Measurements from ENCODE around the gene BMP8B. TPM values are rescaled to one million over a fixed set of nuclear protein-coding genes. Genes with fewer than 3 reads are reported as not detected.

Gene BMP8B
- polyA plus RNA-seq, 1 of the 3 experiments (the other 2 are of a cell fraction): 0.07 TPM

- Histone ChIP-seq H3K4me3 (ENCODE audit: low read depth in 2 of 2, low read length in 1 of 2) (no peak overlapping the region), H3K79me2 (ENCODE audit: insufficient read depth) (no peaks in the 10 kb centered on the region), H3K9me2 (no peaks in the 10 kb centered on the region), H3K9ac (no peak overlapping the region), H2AFZ (ENCODE audit: low read depth) (no peak overlapping the region), H3F3A (replicated peaks; ENCODE audit: insufficient read depth) (peaks cover 4% of the 10 kb centered on the region), H3K36me3 (replicated peaks in 1 of 2; ENCODE audit: control insufficient read depth in 1 of 2, insufficient read depth in 2 of 2, low read length in 1 of 2) (peaks cover 21 to 38% of the 10 kb centered on the region in 2 experiments), H3K27me3 (ENCODE audit: insufficient read depth) (no peaks in the 10 kb centered on the region), H3K4me2 (no peak overlapping the region), H3K4me1 (ENCODE audit: control insufficient read depth in 1 of 2, insufficient read depth in 2 of 2, low read depth in 1 of 2, low read length in 1 of 2) (no peaks in the 10 kb centered on the region; a peak in 1 of 4 replicates), H4K20me1 (ENCODE audit: insufficient read depth) (no peaks in the 10 kb centered on the region), H3K9me3 (no peaks in the 10 kb centered on the region), H3K27ac (ENCODE audit: low read depth in 2 of 2, low read length in 1 of 2) (no peak overlapping the region; a peak in 1 of 4 replicates)
- ChIA-PET CTCF (no interaction called here), POLR2A (no interaction called here)
- WGBS (ENCODE audit: low lambda C conversion rate): 98% methylated on average over 8 of the region's 16 CpGs
- no peak for TF ChIP-seq SMC3 (IDR thresholded peaks at IDR 0.05; ENCODE audit: low read depth, low read length)
- no peak for TF ChIP-seq YY1 (IDR thresholded peaks at IDR 0.05; ENCODE audit: low read depth)
- no peak for TF ChIP-seq CTCF (IDR thresholded peaks at IDR 0.05)
- no peak for TF ChIP-seq JUND (IDR thresholded peaks at IDR 0.05)
- TF ChIP-seq RAD21 (IDR thresholded peaks at IDR 0.05; ENCODE audit: low read length): no peak
- no peak for TF ChIP-seq FOXJ3 (CRISPR knock-in tag; IDR thresholded peaks at IDR 0.05)
- TF ChIP-seq TEAD4 (IDR thresholded peaks at IDR 0.05; ENCODE audit: borderline replicate concordance, insufficient read depth): no peak
- no peak for TF ChIP-seq MEF2A (IDR thresholded peaks at IDR 0.05; ENCODE audit: borderline replicate concordance, low read depth)
- no peak for TF ChIP-seq NFIC (IDR thresholded peaks at IDR 0.05; ENCODE audit: borderline replicate concordance)
- no peak for TF ChIP-seq MXI1 (IDR thresholded peaks at IDR 0.05; ENCODE audit: low read depth, low read length)
- no peak for TF ChIP-seq GATA2 (CRISPR knock-in tag; IDR thresholded peaks at IDR 0.05)
- no peak for TF ChIP-seq USF2 (IDR thresholded peaks at IDR 0.05; ENCODE audit: borderline replicate concordance, low read depth, low read length)
- TF ChIP-seq TAF1 (IDR thresholded peaks at IDR 0.05; ENCODE audit: borderline replicate concordance, low read depth, low read length): no peak
- no peak for TF ChIP-seq TCF12 (IDR thresholded peaks at IDR 0.05)
- no peak for TF ChIP-seq MAX (IDR thresholded peaks at IDR 0.05; ENCODE audit: low read depth)
- DNase-seq: no peak
Measured at GRCh38 chr1:39758556-39759435, 29.9 kb downstream of the BMP8B start.

- Histone ChIP-seq H3F3A (replicated peaks; ENCODE audit: insufficient read depth) (peaks cover 4% of the 10 kb centered on the region), H3K4me2 (no peak overlapping the region), H3K27ac (ENCODE audit: low read depth in 2 of 2, low read length in 1 of 2) (no peak overlapping the region), H3K4me1 (ENCODE audit: control insufficient read depth in 1 of 2, insufficient read depth in 2 of 2, low read depth in 1 of 2, low read length in 1 of 2) (no peaks in the 10 kb centered on the region; a peak in 1 of 4 replicates), H3K36me3 (replicated peaks in 1 of 2; ENCODE audit: control insufficient read depth in 1 of 2, insufficient read depth in 2 of 2, low read length in 1 of 2) (peaks cover 24 to 51% of the 10 kb centered on the region in 2 experiments), H3K4me3 (ENCODE audit: low read depth in 2 of 2, low read length in 1 of 2) (no peak overlapping the region), H4K20me1 (ENCODE audit: insufficient read depth) (no peaks in the 10 kb centered on the region), H3K27me3 (ENCODE audit: insufficient read depth) (no peaks in the 10 kb centered on the region), H3K79me2 (ENCODE audit: insufficient read depth) (no peaks in the 10 kb centered on the region), H3K9me3 (no peaks in the 10 kb centered on the region), H3K9me2 (no peaks in the 10 kb centered on the region), H3K9ac (no peak overlapping the region), H2AFZ (ENCODE audit: low read depth) (no peak overlapping the region)
- WGBS (ENCODE audit: low lambda C conversion rate): 87% methylated on average over 5 of the region's 5 CpGs
- no peak for DNase-seq
- POLR2A ChIA-PET: no interaction called here
- TF ChIP-seq RXRA (IDR thresholded peaks at IDR 0.05; ENCODE audit: borderline replicate concordance, low read depth) (no peak), ZBTB33 (IDR thresholded peaks at IDR 0.05; ENCODE audit: borderline replicate concordance, low read depth) (no peak), SIN3A (IDR thresholded peaks at IDR 0.05; ENCODE audit: borderline replicate concordance, low read depth, low read length) (no peak), CTCF (IDR thresholded peaks at IDR 0.05) (no peak), POLR2AphosphoS5 (IDR thresholded peaks at IDR 0.05; ENCODE audit: low read depth, low read length) (no peak)
- CTCF ChIA-PET: no interaction called here
Measured at GRCh38 chr1:39757501-39757900, 31.2 kb downstream of the BMP8B start.
